ENCODE results near the gene ACOT13.
"Not testable (repeated sequence)": the region's sequence is repeated elsewhere in the genome, so short reads cannot be mapped to it uniquely, and the experiment has no call there.

Gene ACOT13

GRCh38 chr6:24752917-24753492 is 86.1 kb downstream of the ACOT13 start:
- no peak for TF ChIP-seq CTCF (IDR thresholded peaks at IDR 0.05; ENCODE audit: low read depth, low read length)
- H3K4me3 ChIP-seq (ENCODE audit: low read depth, low read length): no peak overlapping the region

- TF ChIP-seq CTCF (IDR thresholded peaks at IDR 0.05; ENCODE audit: low read depth, low read length): no peak
- no peak overlapping the region for H3K4me3 ChIP-seq (ENCODE audit: low read depth, low read length)
These were observed 86.7 kb downstream of the ACOT13 start for GRCh38 chr6:24753545-24753944.

- not testable (repeated sequence) for H3K4me3 ChIP-seq (ENCODE audit: low read depth, low read length)
These were observed 87.5 kb downstream of the ACOT13 start for GRCh38 chr6:24754378-24754777.
